CD4-positive, alpha-beta T cell treated with Interferon alpha-2 for 1 hour (primary cell): ENCODE data around the gene CASP8AP2.
"Not testable (repeated sequence)": the region's sequence is repeated elsewhere in the genome, so short reads cannot be mapped to it uniquely, and the experiment has no call there.

Experiments used
- DNase-seq, 2 donors: peaks; one replicate each; pipeline ENCODE4 v3.0.0-alpha.2; 2020 to 2022

CASP8AP2 gene

DNA sequence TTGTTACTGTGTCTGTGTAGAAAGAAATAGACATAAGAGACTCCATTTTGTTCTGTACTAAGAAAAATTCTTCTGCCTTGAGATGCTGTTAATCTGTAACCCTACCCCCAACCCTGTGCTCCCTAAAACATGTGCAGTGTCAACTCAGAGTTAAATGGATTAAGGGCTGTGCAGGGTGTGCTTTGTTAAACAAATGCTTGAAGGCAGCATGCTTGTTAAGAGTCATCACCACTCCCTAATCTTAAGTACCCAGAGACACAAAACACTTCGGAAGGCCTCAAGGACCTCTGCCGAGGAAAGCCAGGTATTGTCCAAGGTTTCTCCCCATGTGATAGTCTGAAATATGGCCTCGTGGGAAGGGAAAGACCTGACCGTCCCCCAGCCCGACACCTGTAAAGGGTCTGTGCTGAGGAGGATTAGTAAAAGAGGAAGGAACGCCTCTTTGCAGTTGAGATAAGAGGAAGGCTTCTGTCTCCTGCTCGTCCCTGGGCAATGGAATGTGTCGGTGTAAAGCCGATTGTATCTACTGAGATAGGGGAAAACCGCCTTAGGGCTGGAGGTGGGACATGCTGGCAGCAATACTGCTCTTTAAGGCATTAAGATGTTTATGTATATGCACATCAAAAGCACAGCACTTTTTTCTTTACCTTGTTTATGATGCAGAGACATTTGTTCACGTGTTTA lies 61.3 kb downstream of the CASP8AP2 start:
- not testable (repeated sequence) for DNase-seq

DNA sequence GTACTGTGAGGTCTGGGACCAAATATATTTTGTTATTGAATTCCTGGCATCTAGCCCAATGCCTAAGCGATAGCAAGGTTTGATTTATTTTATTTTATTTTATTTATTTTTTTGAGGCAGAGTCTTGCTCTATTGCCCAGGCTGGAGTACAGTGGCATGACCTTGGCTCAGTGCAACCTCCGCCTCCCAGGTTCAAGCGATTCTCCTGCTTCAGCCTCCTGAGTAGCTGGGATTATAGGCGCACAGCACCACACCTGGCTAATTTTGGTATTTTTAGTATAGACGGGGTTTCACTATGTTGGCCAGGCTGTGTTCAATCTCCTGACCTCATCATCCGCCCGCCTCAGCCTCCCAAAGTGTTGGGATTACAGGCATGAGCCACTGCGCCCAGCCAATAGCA lies 62.9 kb downstream of the CASP8AP2 start:
- DNase-seq: not testable (repeated sequence)

DNA sequence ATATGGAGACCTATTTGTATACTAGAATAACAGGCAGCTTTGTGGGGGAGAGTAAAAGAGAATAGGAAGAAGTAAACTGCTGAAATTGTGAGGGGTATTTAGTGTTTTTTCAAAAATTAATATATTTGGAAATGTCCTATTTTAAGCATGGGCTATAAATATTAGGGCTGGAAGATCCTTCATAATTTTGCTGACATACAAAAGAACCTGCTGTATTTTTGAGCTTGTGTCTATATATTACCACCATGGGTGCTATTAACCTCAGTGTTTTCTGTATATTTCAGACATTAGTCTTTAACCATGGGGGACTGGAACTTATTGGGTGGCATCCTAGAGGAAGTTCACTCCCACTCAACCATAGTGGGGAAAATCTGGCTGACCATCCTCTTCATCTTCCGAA lies 64.5 kb downstream of the CASP8AP2 start, which contains the start of gene GJA10:
Gene GJA10, plus strand, starts transcription at position 301 of the 400 bp plus-strand sequence. Its CDS starts 0 bp downstream, at position 301.
- no peak for DNase-seq

DNA sequence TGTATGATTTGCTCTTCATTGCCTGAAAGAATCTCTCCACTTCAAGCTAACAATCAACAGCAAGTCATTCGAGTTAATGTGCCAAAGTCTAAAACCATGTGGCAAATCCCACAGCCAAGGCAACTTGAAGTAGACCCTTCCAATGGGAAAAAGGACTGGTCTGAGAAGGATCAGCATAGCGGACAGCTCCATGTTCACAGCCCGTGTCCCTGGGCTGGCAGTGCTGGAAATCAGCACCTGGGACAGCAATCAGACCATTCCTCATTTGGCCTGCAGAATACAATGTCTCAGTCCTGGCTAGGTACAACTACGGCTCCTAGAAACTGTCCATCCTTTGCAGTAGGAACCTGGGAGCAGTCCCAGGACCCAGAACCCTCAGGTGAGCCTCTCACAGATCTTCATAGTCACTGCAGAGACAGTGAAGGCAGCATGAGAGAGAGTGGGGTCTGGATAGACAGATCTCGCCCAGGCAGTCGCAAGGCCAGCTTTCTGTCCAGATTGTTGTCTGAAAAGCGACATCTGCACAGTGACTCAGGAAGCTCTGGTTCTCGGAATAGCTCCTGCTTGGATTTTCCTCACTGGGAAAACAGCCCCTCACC lies 65.7 kb downstream of the CASP8AP2 start:
- no peak for DNase-seq

DNA sequence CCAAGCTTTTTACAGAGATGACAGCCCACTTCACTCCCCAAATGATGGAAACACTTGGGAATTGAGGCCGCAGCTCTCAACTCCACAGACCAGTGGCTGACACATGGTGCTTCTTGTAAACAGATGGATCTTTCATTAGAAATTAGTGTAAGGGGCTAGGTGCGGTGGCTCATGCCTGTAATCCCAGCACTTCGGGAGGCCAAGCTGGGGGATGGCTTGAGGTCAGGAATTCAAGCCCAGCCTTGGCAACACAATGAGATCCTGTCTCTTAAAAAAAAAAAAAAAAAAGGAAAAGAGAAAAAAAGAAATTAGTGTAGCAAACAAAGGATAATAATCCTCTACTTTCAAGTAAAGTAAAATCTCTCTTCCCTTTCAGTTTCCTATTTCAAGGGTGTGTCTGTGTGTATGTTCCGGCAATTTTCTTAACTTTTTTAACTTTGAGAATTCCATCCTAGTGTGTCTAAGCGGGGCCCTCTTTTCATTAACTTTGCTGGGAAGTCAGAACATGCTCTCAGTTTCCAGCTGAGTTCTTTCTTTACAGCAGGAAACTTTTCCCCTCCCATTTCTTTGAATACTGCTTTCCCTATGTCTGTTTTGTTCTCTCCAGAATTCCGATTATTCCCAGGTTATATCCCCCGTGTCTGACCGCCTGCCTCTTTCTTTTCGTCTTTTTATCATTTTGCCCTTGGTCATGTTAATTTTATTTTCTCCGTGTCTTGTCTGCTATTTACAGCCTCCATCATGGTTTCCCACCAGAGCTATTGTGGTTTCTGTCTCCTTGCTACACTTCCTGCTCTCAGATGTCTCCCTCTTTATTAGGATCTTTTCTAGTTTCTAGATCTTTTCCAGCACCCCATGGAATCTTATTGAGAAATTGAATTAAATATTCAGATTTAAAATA lies 80.6 kb downstream of the CASP8AP2 start:
- not testable (repeated sequence) for DNase-seq

DNA sequence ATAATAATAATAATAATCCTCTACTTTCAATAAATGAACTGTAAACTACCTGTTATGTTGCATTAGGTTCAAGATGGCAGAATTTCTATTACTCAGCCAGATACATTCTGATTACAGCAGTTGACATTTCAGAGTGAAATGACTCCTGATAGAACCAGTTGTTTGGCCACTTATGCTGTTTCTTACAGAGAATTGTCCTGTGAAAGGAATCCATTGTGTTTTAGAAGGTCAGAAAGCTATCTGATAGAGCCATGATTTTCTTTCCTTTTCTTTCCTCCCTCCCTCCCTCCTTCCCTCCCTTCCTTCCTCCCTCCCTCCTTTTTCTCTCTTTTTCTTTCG lies 81.2 kb downstream of the CASP8AP2 start:
- DNase-seq: no peak

DNA sequence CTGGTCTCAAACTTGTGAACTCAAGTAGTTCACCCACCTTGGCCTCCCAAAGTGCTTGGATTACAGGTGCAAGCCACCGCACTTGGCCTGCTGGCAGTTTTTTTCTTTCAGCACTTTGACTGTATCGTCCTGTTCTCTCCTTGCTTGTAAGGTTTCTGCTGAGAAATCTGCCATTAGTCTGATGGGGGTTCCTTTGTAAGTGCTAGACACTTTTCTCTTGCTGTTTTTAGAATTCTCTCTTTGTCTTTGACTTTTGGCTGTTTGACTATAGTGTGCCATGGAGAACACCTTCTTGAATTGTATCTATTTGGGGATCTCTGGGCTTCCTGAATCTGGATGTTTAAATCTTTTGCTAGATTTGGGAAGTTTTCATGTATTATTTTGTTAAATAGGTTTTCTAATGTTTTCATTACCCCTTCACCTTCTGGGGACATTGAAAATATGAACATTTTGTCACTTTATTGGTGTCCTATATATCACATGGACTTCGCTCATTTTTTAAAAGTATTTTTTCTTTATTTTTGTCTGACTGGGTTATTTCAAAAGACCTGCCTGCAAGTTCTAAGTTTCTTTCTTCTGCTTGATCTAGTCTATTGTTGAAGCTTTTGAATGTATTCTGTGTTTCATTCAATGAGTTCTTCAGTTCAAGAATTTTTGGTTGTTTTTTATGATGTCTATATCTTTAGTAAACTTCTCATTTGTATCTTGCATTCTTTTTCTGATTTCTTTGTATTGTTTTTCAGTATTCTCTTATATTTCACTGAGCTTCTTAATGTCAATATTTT lies 86.6 kb downstream of the CASP8AP2 start:
- no peak for DNase-seq

DNA sequence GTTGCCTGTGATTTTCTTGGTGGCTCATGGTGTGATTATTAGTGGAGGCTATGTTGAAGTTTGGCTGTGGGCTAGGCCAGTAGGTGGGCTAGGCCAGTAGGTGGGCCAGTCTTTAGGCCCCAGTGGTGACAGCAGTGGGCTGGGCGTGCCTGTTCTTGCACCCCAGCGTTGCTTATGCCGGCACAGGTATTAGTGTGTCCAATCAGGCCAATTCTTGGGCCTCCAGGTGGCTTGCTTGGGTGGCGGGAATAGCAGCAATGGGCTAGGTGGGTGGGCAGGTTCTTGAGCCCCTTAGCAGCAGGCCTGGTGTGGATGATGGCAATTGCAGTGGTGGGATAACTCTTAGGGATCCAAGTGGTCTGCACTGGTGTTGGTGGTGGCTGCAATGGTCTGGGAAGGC lies 87.5 kb downstream of the CASP8AP2 start:
- no peak for DNase-seq

DNA sequence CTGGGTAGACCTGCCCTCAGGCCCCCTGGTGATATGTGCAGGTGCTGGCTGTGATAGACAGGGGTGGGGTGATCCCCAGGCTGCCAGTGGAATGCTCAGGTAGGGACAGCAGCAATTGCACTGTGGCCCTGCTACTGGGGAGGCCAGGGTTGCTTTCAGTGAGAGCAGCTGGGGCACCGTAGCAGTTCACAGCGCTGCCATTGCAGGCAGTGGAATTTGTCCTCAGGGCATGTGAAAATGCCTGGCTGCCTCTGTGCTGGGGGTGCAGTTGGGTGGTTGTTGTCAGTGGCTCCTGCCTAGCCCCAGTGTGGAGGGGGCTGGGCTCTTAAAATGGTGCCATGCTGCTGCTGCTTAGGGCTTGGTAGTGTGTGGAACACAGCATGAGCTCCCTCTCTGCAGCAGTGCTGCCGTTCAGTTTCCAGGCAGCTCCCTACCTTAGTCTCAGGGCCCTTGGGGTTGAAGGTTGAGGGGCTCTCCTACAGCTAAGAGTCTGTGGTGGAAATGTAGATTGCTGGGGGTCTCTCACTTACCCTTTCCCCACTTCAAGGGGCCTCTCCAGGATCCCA lies 88.2 kb downstream of the CASP8AP2 start:
- no peak for DNase-seq
